Fibroblast of peridontal ligament (primary cell): ENCODE data around the gene TM7SF2.
"Not testable (repeated sequence)": the region's sequence is repeated elsewhere in the genome, so short reads cannot be mapped to it uniquely, and the experiment has no call there.

Source experiments
- DNase-seq: peaks from one replicate; pipeline ENCODE4 v3.0.0-alpha.2; 2010; ENCODE audit errors: extremely low read depth

The TM7SF2 gene

GRCh38 chr11:65114538-65115171 is 3.0 kb downstream of the TM7SF2 start:
- no peak for DNase-seq

GRCh38 chr11:65115361-65116082 is 3.9 kb downstream of the TM7SF2 start:
- DNase-seq: no peak

GRCh38 chr11:65116370-65117205 is 4.9 kb downstream of the TM7SF2 start:
- no peak for DNase-seq

DNA sequence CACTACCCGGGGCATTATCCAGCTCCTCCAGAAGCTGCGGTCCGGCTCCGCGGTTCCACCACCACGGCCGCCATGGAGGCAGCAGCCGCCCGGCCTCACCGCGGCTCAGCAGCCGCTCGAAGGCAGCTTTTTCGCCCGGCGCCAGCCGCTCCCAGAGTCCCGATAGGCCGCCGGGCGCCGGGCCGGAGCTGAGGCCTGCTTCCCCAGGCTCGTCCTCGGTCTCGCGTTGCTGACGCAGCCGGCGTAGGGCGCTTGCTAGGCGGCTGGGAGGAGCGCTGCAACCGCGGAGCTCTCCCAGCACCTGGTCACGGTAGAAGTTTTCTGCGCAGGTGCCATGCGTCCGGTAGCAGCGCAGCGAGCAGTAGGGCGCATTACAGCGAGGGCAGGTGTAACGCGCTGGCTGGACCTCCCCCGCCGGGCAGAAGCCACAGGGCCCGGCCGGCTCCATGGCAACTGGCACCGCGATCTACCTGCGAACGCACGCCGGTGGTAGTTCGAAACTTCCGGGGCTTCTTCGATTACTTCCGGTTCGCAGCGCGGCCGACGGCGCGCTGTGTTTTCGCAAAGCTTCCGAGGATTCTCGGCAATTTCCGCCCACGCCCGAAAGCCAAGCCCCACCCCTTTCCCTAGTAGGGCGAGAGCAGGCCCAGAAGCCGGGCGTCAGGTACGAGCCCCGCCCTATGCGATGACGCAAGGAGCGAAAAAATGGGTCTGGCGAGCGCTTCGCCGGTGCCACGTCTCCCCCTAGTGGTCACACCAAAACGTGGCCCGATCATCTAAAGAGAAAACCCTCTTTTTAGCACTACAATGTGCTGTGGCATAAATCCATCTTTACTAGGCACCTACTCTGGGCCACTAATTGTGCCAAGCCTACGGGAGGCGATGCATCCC is 5.8 kb downstream of the TM7SF2 start, which contains the start of gene ZNHIT2:
TSS of gene ZNHIT2 (minus strand) at position 496 of the 891 bp plus-strand sequence. CDS start at position 448, 48 bp downstream.
- DNase-seq: peak; percentile 98

DNA sequence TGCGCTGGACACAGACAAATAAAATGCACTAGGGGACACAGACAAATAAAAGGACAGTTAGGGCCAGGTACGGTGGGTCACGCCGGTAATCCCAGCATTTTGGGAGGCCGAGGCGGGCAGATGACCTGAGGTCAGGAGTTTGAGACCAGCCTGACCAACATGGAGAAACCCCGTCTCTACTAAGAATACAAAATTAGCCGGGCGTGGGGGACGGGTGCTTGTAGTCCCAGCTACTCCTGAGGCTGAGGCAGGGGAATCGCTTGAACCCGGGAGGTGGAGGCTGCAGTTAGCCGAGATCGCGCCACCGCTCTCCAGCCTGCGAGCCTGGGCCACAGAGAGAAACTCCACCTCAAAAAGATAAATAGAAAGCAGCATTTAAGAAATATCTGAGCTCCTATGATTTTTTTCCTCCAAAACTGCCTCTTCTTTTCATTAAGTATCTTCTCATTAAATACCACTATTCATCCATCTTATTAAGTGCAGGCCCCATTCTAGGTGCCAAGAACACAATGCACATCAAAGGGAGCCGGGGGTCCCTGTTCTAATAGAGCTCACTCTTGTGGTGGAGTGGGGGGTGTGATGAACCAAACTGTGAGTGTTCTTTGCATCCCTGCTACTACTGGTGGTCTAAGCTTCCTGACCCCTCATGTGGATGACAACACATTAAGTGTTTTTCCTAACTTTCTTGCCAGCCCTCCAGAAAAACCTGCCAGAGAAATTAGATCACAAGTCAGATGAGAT is 6.6 kb downstream of the TM7SF2 start:
- DNase-seq: no peak

DNA sequence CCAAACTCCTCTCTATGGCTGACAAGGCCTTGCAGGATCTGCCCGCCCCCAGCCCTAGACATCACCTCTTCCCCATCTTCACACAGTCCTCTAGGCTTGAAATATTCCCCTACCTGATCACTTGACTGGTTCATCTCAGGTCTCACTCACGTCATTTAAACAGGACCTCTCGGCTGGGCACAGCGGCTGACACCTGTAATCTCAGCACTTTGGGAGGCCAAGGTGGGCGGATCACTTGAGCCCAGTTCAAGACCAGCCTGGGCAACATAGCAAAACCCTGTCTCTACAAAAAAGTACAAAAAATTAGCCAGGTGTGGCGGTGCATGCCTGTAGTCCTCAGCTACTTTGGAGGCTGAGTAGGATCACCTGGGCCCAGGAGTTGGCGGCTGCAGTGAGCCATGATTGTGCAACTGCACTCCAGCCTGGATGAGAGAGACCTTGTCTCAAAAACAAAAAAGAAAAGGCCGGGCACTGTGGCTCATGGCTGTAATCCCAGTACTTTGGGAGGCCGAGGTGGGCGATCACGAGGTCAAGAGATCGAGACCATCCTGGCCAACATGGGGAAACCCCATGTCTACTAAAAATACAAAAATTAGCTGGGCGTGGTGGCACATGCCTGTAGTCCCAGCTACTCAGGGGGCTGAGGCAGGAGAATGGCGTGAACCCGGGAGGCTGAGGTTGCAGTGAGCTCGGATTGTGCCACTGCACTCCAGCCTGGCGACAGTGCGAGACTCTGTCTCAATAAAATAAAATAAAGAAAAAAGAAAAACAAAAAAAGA is 7.4 kb downstream of the TM7SF2 start:
- DNase-seq: not testable (repeated sequence)

GRCh38 chr11:65119670-65119995 is 8.0 kb downstream of the TM7SF2 start:
- no peak for DNase-seq

- DNase-seq: no peak
Observed at GRCh38 chr11:65120831-65121230, 9.2 kb downstream of the TM7SF2 start.

- no peak for DNase-seq
Observed at GRCh38 chr11:65121447-65121864, 9.8 kb downstream of the TM7SF2 start.

- DNase-seq: peak; percentile 93
Observed at GRCh38 chr11:65121865-65122696, 10.4 kb downstream of the TM7SF2 start, which contains the start of the genes FAU and MRPL49. FAU (minus strand) TSS chr11:65122134; CDS start chr11:65121813, 321 bp downstream. MRPL49 (plus strand) TSS chr11:65122321; CDS start chr11:65122347, 26 bp downstream.

DNA sequence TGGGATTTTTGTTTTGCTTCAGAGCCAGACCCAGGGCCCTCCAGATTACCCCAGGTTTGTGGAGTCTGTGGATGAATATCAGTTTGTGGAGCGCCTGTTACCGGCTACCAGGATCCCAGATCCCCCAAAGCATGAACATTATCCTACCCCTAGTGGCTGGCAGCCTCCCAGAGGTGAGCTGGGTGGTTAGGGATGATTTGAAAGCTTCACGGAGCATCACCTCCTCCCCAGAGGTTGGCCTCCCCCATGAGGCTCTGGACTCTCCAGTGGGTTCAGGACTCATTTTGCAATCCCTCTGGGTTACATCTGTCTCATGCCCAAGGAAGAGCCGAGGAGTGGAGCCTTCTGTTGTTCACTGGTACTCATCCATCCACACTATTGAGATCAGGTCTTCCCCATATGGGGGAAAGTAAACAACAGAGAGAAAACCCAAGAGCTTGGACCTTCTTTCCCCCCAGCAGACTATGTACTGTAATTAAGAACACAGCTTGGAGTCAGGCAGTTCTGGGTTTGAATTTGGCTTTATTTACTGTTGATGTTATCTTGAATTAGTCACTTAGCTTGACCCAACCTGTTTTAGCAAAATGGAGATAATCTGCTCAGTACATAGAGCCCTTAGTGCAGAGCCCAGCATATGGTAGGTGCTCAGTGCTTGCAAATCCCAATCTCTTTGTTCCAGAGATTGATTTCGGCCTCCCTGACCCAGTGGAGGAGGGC is 13.0 kb downstream of the TM7SF2 start:
- DNase-seq: no peak

DNA sequence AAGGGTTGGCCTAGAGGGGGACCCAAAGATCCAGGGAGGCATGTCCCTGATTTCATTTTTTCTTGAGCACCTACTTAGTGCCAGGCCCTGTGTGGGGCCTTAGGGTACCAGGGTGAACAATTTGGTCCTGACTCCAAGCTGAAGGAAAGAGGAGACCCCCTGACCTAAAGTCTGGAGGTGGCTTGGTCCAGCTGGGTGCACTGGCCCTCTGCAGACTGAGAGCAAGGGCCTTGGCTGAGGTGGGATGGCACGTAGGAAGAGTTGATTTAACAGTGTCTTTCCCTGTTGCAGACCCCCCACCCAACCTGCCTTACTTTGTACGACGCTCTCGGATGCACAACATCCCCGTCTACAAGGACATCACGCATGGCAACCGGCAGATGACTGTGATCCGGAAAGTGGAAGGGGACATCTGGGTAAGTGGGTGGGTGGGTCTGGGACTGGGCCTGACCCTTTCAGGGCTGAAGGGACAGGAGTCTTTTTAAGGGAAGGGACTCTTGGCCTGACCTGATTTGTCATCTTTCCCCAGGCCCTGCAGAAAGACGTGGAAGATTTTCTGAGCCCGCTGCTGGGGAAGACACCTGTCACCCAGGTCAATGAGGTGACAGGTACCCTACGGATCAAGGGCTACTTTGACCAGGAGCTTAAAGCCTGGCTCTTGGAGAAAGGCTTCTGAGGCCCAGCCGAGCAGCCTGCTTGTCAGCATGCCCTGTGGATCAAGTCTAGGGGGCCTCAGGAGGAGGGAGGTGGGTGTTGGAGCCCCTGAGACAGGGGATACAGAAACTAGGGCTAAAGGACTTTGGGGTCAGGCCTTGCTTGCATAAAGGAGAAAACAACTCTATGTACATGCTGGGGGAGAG is 13.8 kb downstream of the TM7SF2 start:
- no peak for DNase-seq

- DNase-seq: no peak
Observed at GRCh38 chr11:65126624-65127274, 15.1 kb downstream of the TM7SF2 start.

DNA sequence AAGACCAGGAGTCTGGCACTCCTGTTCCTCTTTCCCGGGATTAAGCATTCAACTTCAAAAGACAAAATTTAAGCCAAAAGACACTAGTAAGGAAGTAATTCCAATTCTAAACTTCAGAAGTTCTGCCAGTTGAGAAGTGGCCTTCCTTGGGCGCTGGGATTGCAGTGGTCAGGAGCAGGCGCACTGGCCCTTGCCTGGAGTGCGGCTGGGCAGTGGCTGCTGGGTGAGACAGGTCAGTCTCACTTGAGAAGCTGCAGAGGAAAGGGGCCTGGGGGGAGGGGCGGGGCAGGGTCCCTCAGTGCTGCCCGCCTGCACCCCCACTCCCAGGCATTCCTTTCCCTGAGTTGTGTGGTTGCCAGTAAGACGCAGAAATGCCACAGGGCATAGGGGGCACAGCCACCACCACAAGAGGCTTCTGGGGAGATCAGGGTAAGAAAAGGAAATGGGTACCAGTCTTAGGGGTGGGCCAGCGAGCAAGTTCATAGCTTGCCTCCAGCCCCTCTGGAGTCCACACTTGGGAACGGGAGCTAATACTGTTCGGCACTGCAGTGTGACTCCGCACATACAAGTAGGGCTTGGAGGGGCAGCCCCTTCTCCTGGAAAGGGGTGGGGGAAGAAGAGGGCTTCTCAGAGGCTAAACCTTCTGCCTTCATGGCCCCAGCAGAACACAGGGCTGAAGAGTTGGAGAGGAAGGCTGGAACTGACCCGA is 16.0 kb downstream of the TM7SF2 start:
- no peak for DNase-seq

DNA sequence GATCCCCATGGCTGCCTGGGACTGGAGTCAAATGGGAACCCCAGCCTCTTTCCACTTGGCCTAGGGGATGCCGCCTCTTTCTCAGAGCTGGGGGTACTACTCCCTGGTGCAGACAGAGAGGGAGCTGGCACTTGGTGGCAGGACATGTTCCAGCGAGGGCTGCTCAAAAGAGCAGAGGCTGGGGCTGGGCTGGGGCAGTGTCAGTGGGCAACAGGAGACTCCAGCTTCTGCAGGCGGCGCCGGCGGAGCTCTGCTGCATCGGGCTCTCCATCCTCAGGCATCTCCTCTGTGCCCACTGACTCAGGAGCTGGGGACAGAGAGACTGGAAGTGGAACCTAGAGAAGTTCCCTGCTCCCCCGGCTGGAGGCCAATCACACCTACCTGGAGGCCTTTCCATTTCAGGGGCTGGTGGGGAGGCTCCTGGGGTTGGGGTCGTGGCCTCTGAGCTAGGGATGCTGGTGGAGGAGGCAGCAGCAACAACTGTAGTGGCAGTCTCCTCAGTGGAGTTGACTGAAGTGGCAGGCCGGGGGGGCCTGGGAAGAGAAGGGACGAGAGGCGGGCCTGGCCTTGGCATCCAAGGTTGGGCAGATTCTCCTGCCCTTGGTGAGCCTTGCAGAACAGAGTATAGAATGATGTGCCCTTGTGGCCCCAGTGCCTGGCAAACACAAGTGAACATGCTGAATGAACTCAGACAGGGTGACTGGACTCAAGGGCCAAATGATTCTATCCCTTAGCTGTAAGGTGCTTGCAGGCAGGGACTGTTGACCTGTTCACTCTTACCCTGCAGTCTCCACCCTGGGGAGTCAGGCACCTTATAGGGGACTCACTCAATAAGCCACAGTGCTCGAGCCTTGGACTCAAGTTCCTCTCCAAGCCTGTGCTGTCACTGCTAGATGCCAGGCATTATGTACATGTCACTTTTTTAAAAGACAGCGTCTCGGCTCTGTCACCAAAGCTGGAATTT is 16.8 kb downstream of the TM7SF2 start:
- DNase-seq: no peak
